Activated CD4-positive, CD25-positive, alpha-beta regulatory T cell treated with anti-CD3 and anti-CD28 coated beads, Interleukin-2, amount 50 U/mL, for 16 hours (primary cell): ENCODE measurements around the gene SRRD.

ENCODE experiments used
- DNase-seq: peaks from one replicate; pipeline ENCODE4 v3.0.0-alpha.2; 2020; ENCODE audit warnings: low read depth, low spot score

The SRRD gene

DNA sequence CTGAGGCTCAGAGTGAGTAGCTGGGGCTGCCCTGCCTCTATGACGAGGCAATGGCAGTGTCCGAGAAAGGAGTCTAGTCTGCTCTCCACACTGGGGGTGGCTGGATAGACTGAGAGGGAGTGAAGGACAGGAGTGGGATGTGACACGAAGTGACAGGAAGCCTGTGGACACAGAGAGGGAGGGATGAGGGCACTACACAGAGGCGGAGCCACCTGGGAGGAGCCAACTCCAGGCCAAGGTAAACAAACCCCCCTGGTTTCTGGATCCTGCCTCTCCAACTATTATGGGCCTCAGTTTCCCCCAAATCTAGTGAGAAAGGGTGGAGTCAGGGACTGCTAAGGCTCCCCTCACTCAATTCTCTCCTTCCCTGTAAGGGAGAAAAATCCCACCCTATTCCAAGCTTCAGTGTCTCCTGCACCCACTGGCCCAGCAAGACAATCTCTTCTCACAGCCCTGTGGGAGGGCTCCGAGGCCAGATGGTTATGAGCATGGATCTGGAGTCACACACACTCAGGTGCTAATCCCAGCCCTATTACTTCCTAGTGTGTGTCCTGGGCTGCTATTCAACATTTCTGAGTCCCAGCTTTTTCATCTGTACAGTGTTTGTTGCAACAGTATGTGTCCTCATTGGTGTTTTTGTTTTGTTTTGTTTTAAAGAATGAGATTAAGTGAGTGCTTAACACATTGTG lies 29.7 kb upstream of the SRRD start:
- DNase-seq = no peak

DNA sequence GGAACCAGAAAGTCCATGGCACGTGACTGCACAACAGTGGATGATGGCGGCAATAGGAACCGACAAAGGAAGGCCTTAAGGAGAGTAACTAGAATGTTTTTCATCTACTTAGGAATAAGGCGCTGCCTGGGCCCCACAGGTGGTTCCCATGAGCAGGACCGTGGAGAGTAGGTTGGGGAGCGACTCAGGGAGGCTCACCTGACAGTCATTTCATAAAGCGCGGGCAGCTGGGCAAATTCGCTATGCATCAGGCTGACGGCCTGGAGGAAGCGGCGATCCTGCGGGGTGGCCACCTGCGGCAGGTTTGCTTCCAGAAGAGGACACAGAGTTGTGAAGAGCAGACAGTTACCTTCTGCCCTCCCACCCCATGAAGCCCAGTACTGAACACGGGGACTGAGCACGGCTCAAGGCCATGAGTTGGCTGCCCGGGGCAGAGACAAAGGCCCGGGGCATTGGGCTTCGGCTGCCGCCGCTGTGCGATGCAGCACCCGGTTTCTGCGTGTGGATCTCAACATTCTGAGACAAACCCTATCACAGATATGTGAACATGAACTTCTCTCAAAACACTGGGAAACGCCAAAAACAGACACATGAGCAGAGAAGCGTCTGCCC lies 25.9 kb upstream of the SRRD start:
- no peak for DNase-seq

- DNase-seq = no peak
These were observed 23.5 kb upstream of the SRRD start for GRCh38 chr22:26460202-26460601.

DNA sequence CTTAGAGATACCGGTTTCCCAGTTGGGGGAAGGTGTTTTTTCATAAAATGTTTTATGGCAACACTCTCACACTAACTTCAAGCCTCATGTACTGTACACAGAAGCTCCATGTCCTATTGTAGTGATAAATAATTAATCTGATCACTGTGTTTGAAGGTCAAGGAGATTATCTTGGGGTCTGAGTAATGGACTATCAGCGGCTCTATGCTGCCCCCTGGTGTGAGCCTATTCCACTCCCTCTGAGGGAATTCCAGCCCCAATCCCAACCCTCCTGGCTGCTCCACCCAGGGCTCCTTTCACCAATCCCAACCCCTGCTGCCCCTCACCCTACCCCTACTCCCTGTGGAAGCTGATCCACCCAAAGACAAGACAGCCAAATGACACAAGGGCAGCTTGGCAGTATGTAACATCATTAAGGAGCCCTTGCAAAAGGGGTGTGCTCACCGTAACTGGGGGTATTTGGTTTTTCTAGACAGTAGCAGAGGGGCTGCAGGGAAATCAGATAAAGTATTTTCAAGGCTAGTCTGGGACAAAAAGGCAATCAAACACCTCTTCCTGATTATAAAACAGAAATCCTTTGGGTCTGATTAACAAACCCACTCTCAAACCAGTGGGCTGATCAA lies 22.4 kb upstream of the SRRD start:
- peak; percentile 9 for DNase-seq

DNA sequence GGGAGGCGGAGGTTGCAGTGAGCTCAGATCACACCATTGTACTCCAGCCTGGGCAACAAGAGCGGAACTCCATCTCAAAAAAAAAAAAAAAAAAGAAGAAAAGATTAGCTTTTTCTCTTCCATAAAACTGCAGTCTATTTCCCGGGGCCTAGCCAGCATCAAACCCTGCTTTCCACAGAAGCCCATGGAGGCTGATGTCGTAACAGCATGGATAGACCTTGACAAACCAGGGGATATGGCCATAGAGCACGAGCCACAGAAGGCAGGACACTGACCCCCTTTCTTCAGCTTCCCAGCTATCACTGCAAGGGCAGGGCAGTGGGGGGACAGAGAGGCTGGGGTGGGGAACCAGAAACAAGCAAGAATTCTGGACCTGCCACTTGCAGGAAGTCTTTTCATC lies 21.6 kb upstream of the SRRD start:
- no peak for DNase-seq

DNA sequence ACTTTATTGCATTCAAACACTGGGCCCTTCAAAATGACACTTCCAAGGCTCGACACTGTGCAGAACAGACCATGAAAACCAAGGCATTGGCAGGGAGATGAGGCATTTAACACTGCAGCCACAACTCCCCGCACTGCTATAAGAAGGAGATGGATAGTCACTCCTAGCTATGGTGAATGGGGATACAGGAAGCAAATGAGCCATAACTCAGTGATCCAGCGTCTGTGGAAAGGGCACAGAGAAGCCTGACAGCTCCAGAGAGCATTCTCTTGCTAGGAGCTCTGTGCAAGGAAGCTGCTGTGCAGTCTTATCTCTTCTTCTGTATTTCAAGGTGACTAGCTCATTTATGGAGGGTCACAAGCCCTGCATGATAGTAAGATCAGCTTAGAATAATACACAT lies 21.0 kb upstream of the SRRD start:
- no peak for DNase-seq

GRCh38 chr22:26463101-26463661 lies 20.5 kb upstream of the SRRD start:
- no peak for DNase-seq

DNA sequence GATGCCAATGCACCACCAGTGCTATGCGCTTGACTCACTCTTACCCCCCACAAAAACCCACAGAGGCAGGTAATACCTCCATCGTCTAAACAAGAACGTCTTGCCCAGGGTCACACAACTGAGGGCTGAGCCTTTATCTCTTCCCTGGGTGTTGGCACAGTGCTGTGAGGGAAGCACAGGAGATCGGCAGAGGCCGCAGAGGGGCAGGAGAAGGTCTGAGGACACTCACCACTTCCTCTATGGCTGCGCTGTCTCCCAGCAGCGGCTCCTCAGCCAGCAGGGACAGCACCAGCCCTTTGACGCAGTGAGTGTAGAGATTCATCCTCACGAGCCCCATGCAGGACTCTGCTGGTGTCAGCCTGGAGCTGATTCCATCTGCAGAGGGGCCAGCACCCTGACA lies 20.0 kb upstream of the SRRD start:
- DNase-seq = no peak

GRCh38 chr22:26464312-26464711 lies 19.4 kb upstream of the SRRD start:
- DNase-seq = no peak

DNA sequence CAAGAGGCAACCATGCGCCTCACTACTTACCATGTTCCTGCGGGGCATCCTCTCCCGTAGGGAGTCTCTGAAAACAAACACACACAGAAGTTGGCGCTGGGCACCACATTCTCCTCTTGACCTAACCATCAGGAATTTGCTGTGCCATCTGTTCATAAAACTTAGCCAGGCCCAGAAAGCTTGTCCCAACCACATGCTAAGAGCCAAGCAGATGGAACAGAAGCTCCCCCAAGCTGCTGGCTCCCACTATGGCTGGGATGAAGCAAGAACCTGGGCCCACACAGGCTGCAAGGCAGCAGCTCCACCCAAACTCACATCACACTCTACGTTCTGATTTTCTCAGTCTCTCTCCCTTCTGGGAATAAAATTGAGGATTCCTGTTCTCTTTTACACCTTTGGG lies 17.5 kb upstream of the SRRD start:
- DNase-seq = no peak

DNA sequence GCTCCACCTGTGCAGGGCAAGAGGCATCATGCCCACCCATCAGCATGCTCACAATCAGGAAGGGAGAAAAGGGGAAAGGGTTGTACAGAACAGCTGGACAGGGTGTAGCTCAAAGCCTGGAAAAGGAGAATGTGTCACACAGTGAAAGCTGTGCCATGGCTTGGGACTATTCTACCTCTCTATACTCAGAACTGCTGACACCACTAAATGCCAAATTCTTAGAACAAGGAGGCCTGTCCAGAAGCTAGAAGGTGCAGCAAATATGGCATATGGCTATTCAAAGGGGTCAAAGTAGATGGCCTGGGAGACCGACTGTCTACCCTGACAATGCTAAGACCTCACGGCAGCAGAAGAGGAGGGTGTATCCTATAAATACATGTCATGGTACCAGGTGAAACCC lies 12.9 kb upstream of the SRRD start:
- DNase-seq = no peak

DNA sequence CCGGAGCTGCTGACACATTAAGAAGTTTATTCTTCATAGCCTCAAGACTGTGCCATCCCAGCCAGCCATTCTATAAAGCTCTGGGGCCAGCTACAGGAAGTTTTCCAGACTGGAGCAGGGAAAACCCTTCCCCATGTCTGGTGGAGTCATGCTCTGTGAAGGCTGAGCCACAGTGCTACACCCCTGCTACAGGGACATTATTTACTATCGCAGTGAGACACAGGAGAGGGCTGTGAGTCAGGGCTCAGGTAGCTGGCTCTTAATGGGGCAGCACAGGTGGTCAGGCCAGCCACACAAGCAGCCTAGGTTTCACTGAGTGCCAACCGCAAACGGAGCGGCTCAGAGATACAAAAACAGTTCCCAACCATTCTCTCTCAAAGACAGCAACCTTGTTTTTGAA lies 12.2 kb upstream of the SRRD start:
- no peak for DNase-seq

DNA sequence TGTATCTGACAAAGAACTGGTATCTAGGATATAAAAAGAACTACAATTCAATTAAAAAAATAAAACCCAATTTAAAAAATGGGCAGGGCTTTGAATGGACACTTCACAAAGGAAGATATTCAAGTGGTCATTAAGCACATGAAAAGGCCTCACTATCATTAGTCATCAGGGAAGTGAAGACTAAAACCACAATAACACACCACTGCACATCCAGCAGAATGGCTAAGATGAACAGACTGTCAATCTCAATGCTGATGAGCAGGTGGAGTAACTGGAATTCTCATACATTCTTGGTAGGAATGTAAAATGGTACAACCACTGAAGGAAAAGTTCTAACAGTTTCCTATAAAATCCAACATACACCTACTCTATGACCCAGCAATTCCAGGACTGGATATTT lies 9.0 kb upstream of the SRRD start:
- no peak for DNase-seq

- DNase-seq = no peak
These were observed 6.9 kb upstream of the SRRD start for GRCh38 chr22:26476705-26477340.

GRCh38 chr22:26477341-26477731 lies 6.3 kb upstream of the SRRD start:
- no peak for DNase-seq

GRCh38 chr22:26479043-26479791 lies 4.5 kb upstream of the SRRD start:
- no peak for DNase-seq

- DNase-seq = no peak
These were observed 3.7 kb upstream of the SRRD start for GRCh38 chr22:26479792-26480610.

DNA sequence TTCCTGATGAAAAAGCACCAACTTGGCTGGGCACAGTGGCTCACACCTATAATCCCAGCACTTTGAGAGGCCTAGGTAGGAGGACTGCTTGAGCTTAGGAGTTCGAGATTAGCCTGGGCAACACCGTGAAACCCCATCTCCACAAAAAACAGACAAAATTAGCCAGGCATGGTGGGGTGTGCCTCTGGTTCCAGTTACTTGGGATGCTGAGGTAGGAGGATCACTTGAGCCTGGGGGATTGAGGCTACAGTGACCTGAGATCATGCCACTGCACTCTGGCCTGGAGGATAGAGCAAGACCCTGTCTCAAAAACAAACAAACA lies 3.1 kb upstream of the SRRD start:
- DNase-seq = no peak

DNA sequence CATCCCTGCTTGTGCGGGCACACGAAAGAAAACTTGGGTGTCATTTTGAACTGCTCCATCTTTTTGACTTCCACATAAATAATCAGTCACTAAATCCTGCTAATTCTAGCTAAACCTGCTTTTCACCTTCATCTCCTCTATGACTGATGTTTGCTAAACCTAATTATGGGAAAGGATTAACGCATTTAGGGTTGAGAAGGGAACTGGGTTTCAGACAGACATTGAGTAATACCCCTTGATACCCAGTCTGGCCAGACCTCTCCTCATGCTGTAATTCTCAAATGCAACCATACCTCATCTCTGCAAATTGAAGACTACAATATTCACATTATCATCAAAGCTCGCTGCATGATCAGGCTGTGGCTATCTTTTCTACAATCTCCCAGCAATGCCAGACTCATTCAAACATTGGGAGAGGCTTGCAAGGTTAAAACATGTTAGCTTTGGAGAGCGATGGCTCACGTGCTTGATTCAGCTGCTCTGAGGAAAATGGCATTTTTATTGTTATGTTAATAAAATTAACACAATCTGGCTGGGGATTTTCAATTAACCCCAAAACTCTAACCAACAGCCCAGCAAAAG lies 2.5 kb upstream of the SRRD start:
- DNase-seq = no peak

- DNase-seq = no peak
These were observed 2.0 kb upstream of the SRRD start for GRCh38 chr22:26481694-26482093.

DNA sequence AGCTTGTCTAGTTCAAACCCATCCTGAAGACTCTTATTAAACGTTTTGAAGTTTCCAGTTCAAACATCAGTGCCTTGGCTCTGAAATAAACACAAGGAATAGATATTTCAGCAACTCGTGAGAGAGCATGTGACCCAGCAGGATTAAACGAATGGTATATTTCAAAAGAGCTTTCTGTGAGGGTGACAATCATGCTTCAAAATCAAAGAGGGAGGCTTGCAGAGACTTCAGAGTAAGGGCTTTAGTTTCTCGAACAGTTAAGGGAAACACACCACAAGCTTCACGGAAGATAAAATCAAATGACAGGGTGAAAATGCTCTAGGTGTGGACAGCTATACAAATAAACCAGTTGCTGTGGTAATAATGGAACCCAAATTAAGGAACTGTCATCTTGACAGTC lies 1.5 kb upstream of the SRRD start:
- DNase-seq = no peak
